ENCODE measurements around the gene MEGF6. TPM values are rescaled to one million over a fixed set of nuclear protein-coding genes. Genes with fewer than 3 reads are reported as not detected.

The MEGF6 gene
- total and polyA plus RNA-seq, 5 experiments from 2014 or later = 2.2 to 198 (median 3.5) TPM

GRCh38 chr1:3474421-3474820, 136.9 kb downstream of the MEGF6 start:
- Mint-ChIP-seq H3K27me3 (peaks cover 0 to 8% (median 0%) of the 10 kb centered on the region in 5 donors), H3K4me3 (no peak overlapping the region), H3K36me3 (no peaks in the 10 kb centered on the region), H3K27ac (no peak overlapping the region), H3K4me1 (peaks cover 0 to 4% (median 0%) of the 10 kb centered on the region in 4 donors), H3K9me3 (no peaks in the 10 kb centered on the region)
- no peak for DNase-seq
- no peak for ATAC-seq
- POLR2A ChIA-PET = no interaction called here

DNA sequence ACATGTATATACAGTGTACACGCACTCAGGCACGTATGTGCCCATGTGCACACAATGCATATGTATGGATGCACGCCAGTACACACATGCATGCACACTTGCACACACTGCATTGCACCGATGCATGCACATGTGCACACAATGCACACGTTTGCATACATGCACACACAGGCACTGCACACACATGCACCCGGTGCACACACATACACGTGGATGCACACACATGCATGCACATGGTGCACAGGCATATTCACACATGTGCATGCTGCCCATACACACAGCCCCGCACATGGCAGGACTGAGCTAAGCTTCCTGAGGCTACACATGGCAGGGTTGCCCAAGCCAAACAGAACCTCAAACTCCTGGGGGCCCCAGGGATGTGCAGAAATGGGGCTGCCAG, 137.3 kb downstream of the MEGF6 start:
- no peak overlapping the region for H3K4me3 Mint-ChIP-seq
- ATAC-seq (no peak), DNase-seq (no peak)
- peaks cover 0 to 4% (median 0%) of the 10 kb centered on the region in 4 donors for H3K4me1 Mint-ChIP-seq
- no peaks in the 10 kb centered on the region for H3K9me3 Mint-ChIP-seq
- H3K27ac Mint-ChIP-seq = peak overlapping the region in 1 of 10 donors; percentile 78
- POLR2A ChIA-PET = no interaction called here
- H3K27me3 Mint-ChIP-seq = peaks cover 0 to 7% (median 0%) of the 10 kb centered on the region in 5 donors
- no peaks in the 10 kb centered on the region for H3K36me3 Mint-ChIP-seq

DNA sequence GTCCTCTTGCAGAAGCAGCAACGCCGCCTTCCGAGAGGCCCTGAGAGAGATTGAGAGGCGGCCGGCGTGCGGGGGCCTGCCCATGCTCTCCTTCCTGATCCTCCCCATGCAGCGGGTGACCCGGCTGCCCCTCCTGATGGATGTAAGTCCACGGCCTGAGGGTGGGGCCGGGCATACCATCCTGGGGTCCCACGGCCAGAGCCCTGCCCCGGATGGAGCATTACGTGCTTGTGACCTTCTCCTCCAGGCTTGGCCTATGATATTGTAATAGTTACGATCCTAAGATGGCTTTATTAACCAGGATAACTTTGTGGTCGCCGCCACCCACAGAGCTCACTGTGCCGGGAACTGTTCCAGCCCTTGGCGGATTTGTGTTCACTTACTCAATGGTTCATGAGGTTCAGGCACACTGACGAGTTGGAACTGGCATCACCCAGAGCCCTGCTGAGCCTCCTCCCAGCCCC, 137.9 kb downstream of the MEGF6 start:
- Mint-ChIP-seq H3K36me3 (no peaks in the 10 kb centered on the region), H3K27ac (no peak overlapping the region), H3K4me3 (no peak overlapping the region), H3K4me1 (peaks cover 0 to 4% (median 0%) of the 10 kb centered on the region in 4 donors), H3K9me3 (no peaks in the 10 kb centered on the region), H3K27me3 (peaks cover 0 to 7% (median 0%) of the 10 kb centered on the region in 5 donors)
- DNase-seq = no peak
- no peak for ATAC-seq
- POLR2A ChIA-PET = no interaction called here

DNA sequence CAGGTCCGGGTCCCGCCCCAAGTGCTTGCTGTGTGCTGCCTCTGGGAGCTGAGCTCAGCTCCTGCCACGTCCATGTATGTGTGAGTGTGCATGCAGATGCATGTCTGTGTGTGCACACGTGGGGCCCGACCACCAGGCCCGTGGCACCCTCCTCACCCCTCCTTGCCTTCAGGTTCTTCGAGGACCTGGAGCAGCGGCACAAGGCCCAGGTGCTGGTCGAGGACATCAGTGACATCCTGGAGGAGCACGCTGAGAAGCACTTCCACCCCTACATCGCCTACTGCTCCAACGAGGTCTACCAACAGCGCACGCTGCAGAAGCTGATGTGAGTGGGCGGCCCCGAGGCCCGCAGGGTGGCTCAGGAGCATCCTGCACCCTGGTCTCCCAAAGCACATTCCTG, 138.4 kb downstream of the MEGF6 start:
- no peak overlapping the region for H3K4me3 Mint-ChIP-seq
- peaks cover 0 to 5% (median 0%) of the 10 kb centered on the region in 5 donors for H3K27me3 Mint-ChIP-seq
- H3K4me1 Mint-ChIP-seq = peaks cover 0 to 4% (median 0%) of the 10 kb centered on the region in 4 donors
- no peak overlapping the region for H3K27ac Mint-ChIP-seq
- POLR2A ChIA-PET = no interaction called here
- H3K36me3 Mint-ChIP-seq = no peaks in the 10 kb centered on the region
- ATAC-seq (no peak), DNase-seq (no peak)
- H3K9me3 Mint-ChIP-seq = no peaks in the 10 kb centered on the region

- H3K27ac Mint-ChIP-seq = peak overlapping the region in 1 of 10 donors; percentile 13
- no peak overlapping the region for H3K4me3 Mint-ChIP-seq
- H3K4me1 Mint-ChIP-seq = peaks cover 0 to 4% (median 0%) of the 10 kb centered on the region in 4 donors
- ATAC-seq = no peak
- H3K36me3 Mint-ChIP-seq = no peaks in the 10 kb centered on the region
- DNase-seq = no peak
- no peaks in the 10 kb centered on the region for H3K9me3 Mint-ChIP-seq
- peaks cover 0 to 5% (median 0%) of the 10 kb centered on the region in 5 donors for H3K27me3 Mint-ChIP-seq
- POLR2A ChIA-PET = no interaction called here
These were observed 139.0 kb downstream of the MEGF6 start for GRCh38 chr1:3472088-3472850.

GRCh38 chr1:3471356-3472087, 139.8 kb downstream of the MEGF6 start:
- Mint-ChIP-seq H3K27ac (no peak overlapping the region), H3K4me1 (peaks cover 0 to 4% (median under 1%) of the 10 kb centered on the region in 4 donors), H3K9me3 (no peaks in the 10 kb centered on the region)

GRCh38 chr1:3470650-3471355, 140.5 kb downstream of the MEGF6 start:
- Mint-ChIP-seq H3K9me3 (no peaks in the 10 kb centered on the region), H3K36me3 (no peaks in the 10 kb centered on the region), H3K27me3 (peaks cover 0 to 5% (median 0%) of the 10 kb centered on the region in 5 donors), H3K4me3 (no peak overlapping the region), H3K4me1 (peaks cover 0 to 5% (median 4%) of the 10 kb centered on the region in 4 donors), H3K27ac (no peak overlapping the region)
- POLR2A ChIA-PET = no interaction called here
- DNase-seq (peak in 1 of 10 donors; percentile 21), ATAC-seq (no peak)

More at GRCh38 chr1:3471356-3472087, 139.8 kb downstream of the MEGF6 start:
- no peak for ATAC-seq
- Mint-ChIP-seq H3K4me3 (no peak overlapping the region), H3K27me3 (peaks cover 0 to 5% (median 0%) of the 10 kb centered on the region in 5 donors), H3K36me3 (no peaks in the 10 kb centered on the region)
- DNase-seq = no peak
- POLR2A ChIA-PET = no interaction called here

GRCh38 chr1:3469849-3470649, 141.3 kb downstream of the MEGF6 start:
- Mint-ChIP-seq H3K9me3 (no peaks in the 10 kb centered on the region), H3K27ac (no peak overlapping the region), H3K36me3 (no peaks in the 10 kb centered on the region), H3K4me1 (peaks cover 0 to 8% (median 6%) of the 10 kb centered on the region in 4 donors), H3K4me3 (no peak overlapping the region), H3K27me3 (peaks cover 0 to 5% (median 0%) of the 10 kb centered on the region in 5 donors)
- ATAC-seq = no peak
- DNase-seq = peak in 2 of 10 donors; percentile 1 to 55
- POLR2A ChIA-PET = no interaction called here

DNA sequence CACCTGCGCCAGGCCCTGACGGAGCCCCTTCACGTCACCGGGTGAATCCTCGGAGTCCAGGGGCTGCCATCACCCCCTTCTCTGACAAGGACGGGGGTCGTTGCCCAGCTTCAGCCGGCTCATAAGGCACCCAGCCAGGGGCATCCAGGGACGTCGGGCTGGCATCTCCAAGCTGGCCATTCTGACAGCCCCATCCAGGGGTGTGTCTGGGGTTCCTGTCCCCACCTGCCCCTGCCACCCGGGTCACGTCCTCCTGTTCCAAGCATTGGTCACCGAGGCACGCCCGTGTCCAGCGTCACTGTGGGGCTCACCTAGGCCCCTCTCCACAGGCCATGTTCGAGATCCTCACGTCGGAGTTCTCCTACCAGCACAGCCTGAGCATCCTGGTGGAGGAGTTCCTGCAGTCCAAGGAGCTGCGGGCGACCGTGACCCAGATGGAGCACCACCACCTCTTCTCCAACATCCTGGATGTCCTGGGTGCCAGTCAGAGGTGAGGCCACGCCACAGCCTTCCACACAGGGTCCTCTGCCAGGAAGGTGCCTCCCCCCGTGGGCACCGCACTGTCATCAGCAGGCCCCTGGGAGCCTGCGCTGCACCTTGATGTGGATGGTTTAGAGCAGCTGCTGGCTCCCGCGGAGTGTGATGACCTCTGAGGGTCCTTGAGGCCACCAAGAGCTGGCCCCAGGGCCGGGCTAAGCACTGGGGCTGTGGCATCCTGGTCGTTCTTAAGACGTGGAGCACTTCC, 142.0 kb downstream of the MEGF6 start:
- no peak overlapping the region for H3K27ac Mint-ChIP-seq
- H3K4me1 Mint-ChIP-seq = peaks cover 0 to 8% (median 6%) of the 10 kb centered on the region in 4 donors
- peak in 2 of 10 donors; percentile 4 to 64 for DNase-seq
- H3K36me3 Mint-ChIP-seq = no peaks in the 10 kb centered on the region
- ATAC-seq = no peak
- POLR2A ChIA-PET = no interaction called here
- H3K9me3 Mint-ChIP-seq = no peaks in the 10 kb centered on the region
- H3K27me3 Mint-ChIP-seq = peaks cover 0 to 5% (median 0%) of the 10 kb centered on the region in 5 donors
- H3K4me3 Mint-ChIP-seq = no peak overlapping the region

- H3K27ac Mint-ChIP-seq = no peak overlapping the region
These were observed 142.8 kb downstream of the MEGF6 start for GRCh38 chr1:3468236-3469103.

More at GRCh38 chr1:3468236-3469103, 142.8 kb downstream of the MEGF6 start:
- ATAC-seq (no peak), DNase-seq (peak in 2 of 10 donors; percentile 4 to 53)
- Mint-ChIP-seq H3K36me3 (no peaks in the 10 kb centered on the region), H3K9me3 (no peaks in the 10 kb centered on the region), H3K4me1 (peaks cover 0 to 8% (median 6%) of the 10 kb centered on the region in 4 donors), H3K27me3 (no peaks in the 10 kb centered on the region), H3K4me3 (no peak overlapping the region)
- POLR2A ChIA-PET = no interaction called here

Measured in naive thymus-derived CD8-positive, alpha-beta T cell (primary cell).